ENCODE results near the gene GNAT1. TPM values are rescaled to one million over a fixed set of nuclear protein-coding genes. Genes with fewer than 3 reads are reported as not detected.
A peak's percentile ranks its signal among the peaks of the same experiment; 100 is the strongest.

GNAT1 gene
- total and polyA plus RNA-seq, 2 of the 13 experiments (the other 11 are each of a cell fraction or from before 2014, with no cell fraction given): 0.15 TPM; not detected in 1

DNA sequence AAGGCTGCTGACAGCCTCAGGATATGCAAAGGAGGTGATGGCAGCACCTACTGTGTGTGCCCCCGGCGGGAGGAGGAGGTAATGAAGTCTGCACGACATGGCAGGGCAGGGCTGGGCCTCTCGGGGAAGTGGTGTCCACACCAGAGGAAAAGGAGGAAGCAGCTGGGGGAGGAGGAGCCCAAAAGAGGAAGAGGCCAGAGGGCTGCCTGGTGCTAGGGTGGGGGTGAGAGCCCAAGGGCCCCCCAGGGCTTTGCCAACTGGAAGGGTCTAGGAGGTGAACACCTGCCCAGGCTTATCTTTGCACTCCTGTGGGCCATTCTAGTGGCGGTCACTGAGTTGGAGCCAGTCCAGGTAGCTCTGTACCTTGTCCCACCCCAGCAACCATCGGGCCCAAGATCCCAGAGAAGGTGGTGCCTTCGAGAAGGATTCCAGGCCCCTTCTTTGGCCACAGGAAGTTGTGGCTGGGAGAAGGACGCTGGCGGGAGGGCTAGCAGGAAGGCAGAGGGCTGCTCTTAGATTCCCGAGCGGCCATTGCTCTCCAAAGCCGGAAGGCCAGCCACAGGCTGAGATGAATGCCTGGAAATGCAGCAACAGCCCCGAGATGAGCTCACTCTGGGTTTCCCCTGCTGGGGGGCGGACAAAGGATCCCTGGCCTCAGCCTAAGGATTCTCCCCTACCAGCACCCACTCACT, 51.6 kb downstream of the GNAT1 start:
- no peak overlapping the region for H2AFZ ChIP-seq (ENCODE audit: low read length)
- H3K9ac ChIP-seq (ENCODE audit: insufficient read depth, low read depth, low read length): no peak overlapping the region
- in situ Hi-C loops (cut with HindIII; ENCODE audit: extremely low pct_ligation_motif_present, low pct_unique_long_range_greater_than_20kb) (no loop called here), intact Hi-C loops (cut with micrococcal nuclease; ENCODE audit: unreplicated experiment) (no loop called here)
- no peak for DNase-seq (ENCODE audit: low spot score)
- H3K36me3 ChIP-seq (replicated peaks in 1 of 2; ENCODE audit: control insufficient read depth in 1 of 2, insufficient read depth in 2 of 2, low read length in 2 of 2): 0 out of 5 replicates have a peak, but pooled peaks cover 0 to 9% of the 10 kb centered on the region in 2 experiments
- BruUV-seq (replicated peaks): no TSS peak
- H3K4me2 ChIP-seq (ENCODE audit: low read depth, low read length): no peak overlapping the region
- FAIRE-seq: no peak
- no peaks in the 10 kb centered on the region for H3K27me3 ChIP-seq (ENCODE audit: control insufficient read depth in 1 of 2, insufficient read depth in 2 of 2, low read length in 2 of 2)
- ChIA-PET POLR2A (interaction anchor here (1.4 kb wide), 1 partner anchor 17 kb away, joined by 3 read pairs; no protein-coding TSS in a partner anchor), CTCF (ENCODE audit: low intra/inter-chr PET ratio, low total read pairs) (interaction anchor here (1.7 kb wide), 1 partner anchor 15 kb away, joined by 3 read pairs; no protein-coding TSS in a partner anchor)
- 84% methylated on average over 8 of the region's 14 CpGs for WGBS (ENCODE audit: low lambda C conversion rate)
- peaks cover 33% of the 10 kb centered on the region for H3K4me1 ChIP-seq (ENCODE audit: insufficient read depth, low read length)
- peaks cover 26% of the 10 kb centered on the region for H3K79me2 ChIP-seq (ENCODE audit: insufficient read depth, low read length)
- ATAC-seq: no peak
- no peaks in the 10 kb centered on the region for H4K20me1 ChIP-seq (ENCODE audit: insufficient read depth, low read length)
- H3K27ac ChIP-seq (ENCODE audit: extremely low read length, insufficient read depth, low read length): no peak overlapping the region
- no peaks in the 10 kb centered on the region for H3K9me3 ChIP-seq (ENCODE audit: low read length)
- TF ChIP-seq ZFP36 (IDR thresholded peaks at IDR 0.05; ENCODE audit: borderline replicate concordance, low read depth, low read length, partially characterized antibody): no peak
- TF ChIP-seq ZNF790 (CRISPR knock-in tag; IDR thresholded peaks at IDR 0.05; ENCODE audit: borderline replicate concordance): no peak
- no peak for TF ChIP-seq ZNF17 (CRISPR knock-in tag; IDR thresholded peaks at IDR 0.05)
- TF ChIP-seq, protein P1, sequence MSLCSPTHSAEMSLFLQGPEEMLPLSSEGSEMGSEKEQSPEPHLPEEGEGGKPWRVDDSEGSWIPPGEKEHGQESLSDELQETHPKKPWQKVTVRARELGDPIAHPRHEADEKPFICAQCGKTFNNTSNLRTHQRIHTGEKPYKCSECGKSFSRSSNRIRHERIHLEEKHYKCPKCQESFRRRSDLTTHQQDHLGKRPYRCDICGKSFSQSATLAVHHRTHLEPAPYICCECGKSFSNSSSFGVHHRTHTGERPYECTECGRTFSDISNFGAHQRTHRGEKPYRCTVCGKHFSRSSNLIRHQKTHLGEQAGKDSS (CRISPR knock-in tag; IDR thresholded peaks at IDR 0.05; ENCODE audit: borderline replicate concordance, low read depth): no peak
- TF ChIP-seq NFE2L1 (CRISPR knock-in tag; IDR thresholded peaks at IDR 0.05; ENCODE audit: borderline replicate concordance): no peak
- TF ChIP-seq ZKSCAN1 (IDR thresholded peaks at IDR 0.05; ENCODE audit: low read length): peak; percentile 26; the same call in 1 of the 2 replicates
- no peak for TF ChIP-seq REPIN1 (CRISPR knock-in tag; IDR thresholded peaks at IDR 0.05; ENCODE audit: borderline replicate concordance, low read depth)
- no peak overlapping the region for H3K4me3 ChIP-seq (replicated peaks in 1 of 3; ENCODE audit: insufficient read depth in 1 of 3, low read depth in 2 of 3, low read length in 3 of 3)

All from HepG2 (cell line).